ENCODE results near the gene SPPL2C. TPM values are rescaled to one million over a fixed set of nuclear protein-coding genes. Genes with fewer than 3 reads are reported as not detected.

SPPL2C gene
- total and polyA plus RNA-seq, 2 of the 8 experiments (the other 6 are each of a cell fraction or from before 2014, with no cell fraction given): not detected

Other genes starting within 250 kb of the SPPL2C start
- gene CRHR1, start 60.6 kb upstream of the SPPL2C start, total RNA-seq (2021; fragmentation: NEBNext Ultra II Directional; extraction: Animal tissue kit (Norgen Biotek cat#: 25700)): 0.55 and 0.56 TPM in 2 replicates
- gene CRHR1, start 60.6 kb upstream of the SPPL2C start, polyA plus RNA-seq (2011; rRNA removed): 1.2 and 1.7 TPM in 2 replicates
- gene MAPT, start 49.7 kb downstream of the SPPL2C start, total RNA-seq (2021; fragmentation: NEBNext Ultra II Directional; extraction: Animal tissue kit (Norgen Biotek cat#: 25700)): 1.7 and 2.4 TPM in 2 replicates
- 0.54 and 1.0 TPM in 2 replicates for gene MAPT, start 49.7 kb downstream of the SPPL2C start, polyA plus RNA-seq (2011; rRNA removed)
- not detected in 2 replicates for gene STH, start 154.4 kb downstream of the SPPL2C start, total RNA-seq (2021; fragmentation: NEBNext Ultra II Directional; extraction: Animal tissue kit (Norgen Biotek cat#: 25700))
- not detected in 2 replicates for gene STH, start 154.4 kb downstream of the SPPL2C start, polyA plus RNA-seq (2011; rRNA removed)

All from H1 (cell line).